ENCODE measurements around the gene CEP162.
"Not testable (repeated sequence)": the region's sequence is repeated elsewhere in the genome, so short reads cannot be mapped to it uniquely, and the experiment has no call there.

Gene CEP162

GRCh38 chr6:84227044-84227433 lies 404 bp downstream of the CEP162 start:
- TF ChIP-seq, protein P1, sequence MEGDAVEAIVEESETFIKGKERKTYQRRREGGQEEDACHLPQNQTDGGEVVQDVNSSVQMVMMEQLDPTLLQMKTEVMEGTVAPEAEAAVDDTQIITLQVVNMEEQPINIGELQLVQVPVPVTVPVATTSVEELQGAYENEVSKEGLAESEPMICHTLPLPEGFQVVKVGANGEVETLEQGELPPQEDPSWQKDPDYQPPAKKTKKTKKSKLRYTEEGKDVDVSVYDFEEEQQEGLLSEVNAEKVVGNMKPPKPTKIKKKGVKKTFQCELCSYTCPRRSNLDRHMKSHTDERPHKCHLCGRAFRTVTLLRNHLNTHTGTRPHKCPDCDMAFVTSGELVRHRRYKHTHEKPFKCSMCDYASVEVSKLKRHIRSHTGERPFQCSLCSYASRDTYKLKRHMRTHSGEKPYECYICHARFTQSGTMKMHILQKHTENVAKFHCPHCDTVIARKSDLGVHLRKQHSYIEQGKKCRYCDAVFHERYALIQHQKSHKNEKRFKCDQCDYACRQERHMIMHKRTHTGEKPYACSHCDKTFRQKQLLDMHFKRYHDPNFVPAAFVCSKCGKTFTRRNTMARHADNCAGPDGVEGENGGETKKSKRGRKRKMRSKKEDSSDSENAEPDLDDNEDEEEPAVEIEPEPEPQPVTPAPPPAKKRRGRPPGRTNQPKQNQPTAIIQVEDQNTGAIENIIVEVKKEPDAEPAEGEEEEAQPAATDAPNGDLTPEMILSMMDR (conservative IDR thresholded peaks at IDR 0.05; ENCODE audit: low read depth, low read length): no peak
- H3K4me3 ChIP-seq (ENCODE audit: low read depth, low read length): peak overlapping the region; percentile 94
- no peak for DNase-seq (ENCODE audit: low read depth)

DNA sequence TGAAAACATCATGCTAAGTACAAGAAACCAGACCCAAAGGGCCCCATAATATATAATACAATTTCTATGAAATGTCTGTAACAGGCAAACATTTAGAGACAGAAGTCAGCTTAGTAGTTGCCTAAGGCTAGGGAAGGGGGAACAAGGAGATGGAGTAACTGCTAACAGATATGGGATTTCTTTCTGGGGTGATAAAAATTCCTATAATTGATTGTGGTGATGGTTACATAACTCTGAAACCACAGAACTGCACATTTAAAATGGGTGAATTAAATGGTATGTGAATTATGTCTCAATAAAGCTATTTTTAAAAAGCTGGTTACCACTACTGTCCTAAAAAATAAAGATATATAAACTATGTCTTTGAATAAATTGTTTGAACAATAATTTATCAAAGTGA lies 3.2 kb downstream of the CEP162 start:
- TF ChIP-seq, protein P1 (conservative IDR thresholded peaks at IDR 0.05; ENCODE audit: low read depth, low read length): no peak
- DNase-seq (ENCODE audit: low read depth): no peak
- no peak overlapping the region for H3K4me3 ChIP-seq (ENCODE audit: low read depth, low read length)

GRCh38 chr6:84223608-84224007 lies 3.8 kb downstream of the CEP162 start:
- DNase-seq (ENCODE audit: low read depth); H3K4me3 ChIP-seq (ENCODE audit: low read depth, low read length): not testable (repeated sequence)

GRCh38 chr6:84222426-84222825 lies 5.0 kb downstream of the CEP162 start:
- DNase-seq (ENCODE audit: low read depth): no peak
- H3K4me3 ChIP-seq (ENCODE audit: low read depth, low read length): no peak overlapping the region
- TF ChIP-seq, protein P1 (conservative IDR thresholded peaks at IDR 0.05; ENCODE audit: low read depth, low read length): no peak

DNA sequence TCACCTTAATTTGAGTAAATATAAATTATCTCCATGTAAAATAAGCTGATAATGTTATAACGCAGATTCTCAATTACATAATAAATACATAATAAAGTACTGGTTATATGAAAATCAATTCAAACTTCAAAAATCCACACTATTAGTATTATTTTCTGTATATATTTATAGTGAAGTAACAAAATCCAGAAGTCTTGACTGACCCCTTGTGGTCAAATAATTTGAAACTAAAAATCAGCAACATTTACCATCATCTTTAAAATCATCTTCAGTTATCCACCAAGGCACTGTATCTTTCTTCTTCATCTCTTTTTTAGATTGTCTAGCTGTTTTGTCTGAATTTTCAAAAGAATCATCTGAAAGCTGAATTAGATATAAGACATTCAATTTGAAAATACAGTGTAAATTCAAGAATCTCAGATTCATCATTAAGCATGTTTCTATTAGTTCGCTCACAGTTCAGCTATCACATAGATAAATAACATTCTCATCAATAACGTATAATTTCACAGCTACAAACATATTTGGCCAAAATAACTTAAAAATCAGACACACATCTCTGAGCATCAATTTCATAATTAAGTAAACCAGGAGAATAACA lies 6.5 kb downstream of the CEP162 start:
- peak; percentile 63 for DNase-seq (ENCODE audit: low read depth)
- TF ChIP-seq, protein P1 (conservative IDR thresholded peaks at IDR 0.05; ENCODE audit: low read depth, low read length): peak; percentile 51

GRCh38 chr6:84218091-84218490 lies 9.4 kb downstream of the CEP162 start:
- DNase-seq (ENCODE audit: low read depth): no peak
- TF ChIP-seq, protein P1 (conservative IDR thresholded peaks at IDR 0.05; ENCODE audit: low read depth, low read length): no peak
- H3K4me3 ChIP-seq (ENCODE audit: low read depth, low read length): no peak overlapping the region

More for the DNA sequence above, 6.5 kb downstream of the CEP162 start:
- no peak overlapping the region for H3K4me3 ChIP-seq (ENCODE audit: low read depth, low read length)

GRCh38 chr6:84213217-84213616 lies 14.2 kb downstream of the CEP162 start:
- DNase-seq (ENCODE audit: low read depth): no peak
- no peak overlapping the region for H3K4me3 ChIP-seq (ENCODE audit: low read depth, low read length)

More at GRCh38 chr6:84213217-84213616, 14.2 kb downstream of the CEP162 start:
- TF ChIP-seq, protein P1 (conservative IDR thresholded peaks at IDR 0.05; ENCODE audit: low read depth, low read length): no peak
